HG03097 (cell line): ENCODE data around the gene TNRC18.

Experiments used
- ATAC-seq: cut with Tn5 transposase; IDR thresholded peaks from one replicate; pipeline ENCODE4 v1.9.1; 2021; ENCODE audit not compliant: unreplicated experiment, low FRiP score

TNRC18 gene

DNA sequence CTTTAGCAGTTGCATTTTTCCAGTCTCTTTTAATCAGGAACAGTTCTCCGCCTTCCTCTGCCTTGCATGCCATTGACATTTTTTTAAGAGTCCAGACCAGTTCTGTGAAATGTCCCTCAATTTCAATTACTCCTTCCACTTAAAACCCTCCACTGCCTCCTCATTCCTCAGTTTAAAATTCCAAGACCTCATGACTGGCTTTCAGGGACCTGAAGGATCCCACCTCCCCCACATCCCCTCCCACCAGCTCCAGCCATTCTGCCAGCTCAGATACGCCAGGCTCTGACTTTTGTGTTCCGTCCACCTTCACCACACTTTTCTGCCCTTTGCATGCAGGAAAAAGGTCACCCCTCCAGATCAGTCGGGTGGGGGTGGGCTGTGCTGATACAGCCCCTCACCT, 8.7 kb downstream of the TNRC18 start:
- no peak for ATAC-seq

DNA sequence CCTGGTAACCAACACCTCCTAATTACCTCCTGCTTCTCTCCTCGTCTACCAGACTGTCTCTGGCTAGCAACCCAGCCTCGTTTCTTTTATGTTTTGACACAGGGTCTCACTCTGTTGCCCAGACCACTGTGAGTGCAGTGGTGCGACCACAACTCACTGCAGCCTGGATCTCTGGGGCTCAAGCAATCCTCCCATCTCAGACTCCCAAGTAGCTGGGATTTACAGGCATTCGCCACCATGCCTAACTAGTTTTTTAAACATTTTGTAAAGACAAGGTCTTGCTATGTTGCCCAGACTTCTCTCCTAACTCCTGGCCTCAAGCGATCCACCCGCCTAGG, 10.2 kb downstream of the TNRC18 start:
- ATAC-seq, result no peak

DNA sequence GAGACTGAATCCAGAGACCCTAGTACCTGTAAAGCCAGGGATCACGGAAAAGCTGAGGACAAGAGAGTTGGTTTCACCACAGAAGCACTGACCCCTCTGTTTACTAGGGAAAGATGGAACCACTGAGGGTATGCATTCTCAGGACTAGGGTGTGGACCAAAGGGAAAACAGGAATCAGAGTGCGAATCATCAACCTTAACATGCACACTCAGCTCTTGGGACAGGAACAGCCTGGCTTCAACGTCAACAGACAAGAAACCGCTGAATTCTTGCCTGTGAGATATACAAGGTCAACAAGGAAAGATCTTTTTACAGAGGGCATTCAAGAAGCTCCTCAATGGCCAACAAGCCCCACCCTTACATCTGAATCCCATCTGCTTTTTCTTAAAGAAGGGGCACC, 14.9 kb downstream of the TNRC18 start:
- no peak for ATAC-seq

DNA sequence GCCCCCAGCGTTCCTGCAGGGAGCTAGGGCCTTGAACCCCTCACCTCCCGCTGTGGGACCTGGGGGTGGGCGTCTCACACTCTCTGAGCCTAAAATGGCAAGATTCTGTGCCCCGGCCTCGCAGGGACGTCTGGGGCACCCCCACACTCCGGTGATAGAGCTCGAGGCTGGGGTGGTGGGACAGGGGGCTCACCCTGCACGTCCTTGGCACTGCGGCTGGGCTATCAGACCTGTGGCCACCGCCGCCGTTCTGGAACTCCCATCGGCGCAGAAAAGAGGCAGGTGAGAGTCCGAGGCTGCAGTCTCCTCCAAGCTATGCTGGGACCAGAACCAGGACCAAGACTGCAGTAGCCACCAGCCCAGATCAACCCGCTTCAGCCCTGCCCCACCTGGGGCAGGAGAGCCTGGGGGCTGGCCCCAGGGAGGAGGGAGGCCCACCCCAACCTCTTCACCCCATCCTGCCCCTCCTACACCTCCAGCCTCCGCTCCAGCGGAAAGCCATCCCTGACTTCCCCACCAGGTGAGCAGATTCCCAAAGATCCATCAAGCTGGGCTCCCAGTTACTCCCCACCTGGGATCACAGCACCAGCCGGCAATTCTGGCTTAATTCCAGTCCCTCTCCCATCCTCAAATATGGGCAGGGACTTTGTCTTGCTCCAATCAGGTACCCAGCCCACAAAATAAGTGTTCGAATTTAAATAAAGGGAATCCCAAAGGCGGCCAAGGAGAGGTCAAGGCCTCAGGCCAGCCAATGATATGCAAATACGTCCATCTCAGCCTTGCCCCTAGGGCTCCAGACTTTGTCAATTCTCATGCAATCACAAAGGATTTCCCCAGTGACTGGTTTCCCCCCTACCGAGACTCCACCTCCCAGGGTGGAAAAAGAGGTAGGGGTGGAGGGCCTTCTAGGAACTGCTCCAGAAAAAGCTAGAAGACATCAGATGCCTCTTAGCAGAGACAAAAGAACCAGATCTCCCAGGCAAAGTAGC, 16.4 kb downstream of the TNRC18 start:
- no peak for ATAC-seq

DNA sequence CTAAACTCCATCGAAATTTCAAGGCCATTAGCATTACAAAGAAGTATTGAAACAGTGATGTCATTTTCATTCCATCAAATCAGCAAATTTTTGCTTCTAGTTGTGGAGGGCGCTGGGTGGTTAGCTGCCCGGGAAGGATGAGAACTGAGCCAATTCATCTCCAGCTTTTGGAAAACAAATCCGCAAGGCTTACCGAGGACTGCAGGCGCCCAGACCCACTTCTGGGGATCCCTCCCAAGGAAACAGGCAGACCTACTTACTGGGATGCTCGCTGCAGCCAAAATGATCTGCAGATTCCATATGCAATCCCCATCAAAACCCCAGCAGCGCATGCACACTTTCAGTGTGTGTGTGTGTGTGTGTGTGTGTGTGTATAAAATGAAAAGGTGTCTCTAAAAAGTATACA, 19.2 kb downstream of the TNRC18 start:
- ATAC-seq, result no peak

DNA sequence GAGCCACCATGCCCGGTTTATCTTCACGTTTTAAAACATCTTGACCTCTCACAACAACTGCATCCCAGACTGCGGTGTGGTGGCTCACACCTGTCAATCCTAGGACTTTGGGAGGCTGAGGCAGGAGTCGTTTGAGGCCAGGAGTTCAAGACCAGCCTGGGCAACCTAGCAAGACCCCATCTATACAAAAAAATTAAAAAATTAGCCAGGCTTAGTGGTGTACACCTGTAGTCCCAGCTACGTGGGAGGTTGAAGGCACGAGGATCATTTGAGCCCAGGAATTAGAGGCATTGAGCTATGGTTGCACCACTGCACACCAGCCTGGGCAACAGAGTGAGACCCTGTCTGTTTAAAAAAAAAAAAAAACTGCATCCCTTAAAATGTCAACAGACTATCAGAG, 20.2 kb downstream of the TNRC18 start:
- ATAC-seq, result no peak

DNA sequence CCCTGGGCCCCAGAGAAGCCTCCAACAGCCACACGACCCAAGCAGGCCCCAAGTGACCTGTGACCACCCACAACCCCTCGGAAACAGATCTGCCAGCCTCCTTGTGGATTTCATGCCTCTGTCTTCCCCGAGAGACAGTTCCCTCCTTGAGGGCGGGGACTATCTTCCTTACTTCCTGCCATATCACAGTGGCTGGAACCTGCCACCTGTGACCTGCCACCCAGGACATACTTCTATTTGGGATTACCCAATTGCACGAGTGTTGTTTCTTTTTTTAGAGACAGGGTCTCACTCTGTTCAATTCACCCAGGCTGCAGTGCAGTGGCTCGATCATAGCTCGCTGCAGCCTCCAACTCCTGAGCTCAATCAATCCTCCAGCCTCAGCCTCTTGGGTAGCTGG, 25.9 kb downstream of the TNRC18 start:
- ATAC-seq, result no peak

DNA sequence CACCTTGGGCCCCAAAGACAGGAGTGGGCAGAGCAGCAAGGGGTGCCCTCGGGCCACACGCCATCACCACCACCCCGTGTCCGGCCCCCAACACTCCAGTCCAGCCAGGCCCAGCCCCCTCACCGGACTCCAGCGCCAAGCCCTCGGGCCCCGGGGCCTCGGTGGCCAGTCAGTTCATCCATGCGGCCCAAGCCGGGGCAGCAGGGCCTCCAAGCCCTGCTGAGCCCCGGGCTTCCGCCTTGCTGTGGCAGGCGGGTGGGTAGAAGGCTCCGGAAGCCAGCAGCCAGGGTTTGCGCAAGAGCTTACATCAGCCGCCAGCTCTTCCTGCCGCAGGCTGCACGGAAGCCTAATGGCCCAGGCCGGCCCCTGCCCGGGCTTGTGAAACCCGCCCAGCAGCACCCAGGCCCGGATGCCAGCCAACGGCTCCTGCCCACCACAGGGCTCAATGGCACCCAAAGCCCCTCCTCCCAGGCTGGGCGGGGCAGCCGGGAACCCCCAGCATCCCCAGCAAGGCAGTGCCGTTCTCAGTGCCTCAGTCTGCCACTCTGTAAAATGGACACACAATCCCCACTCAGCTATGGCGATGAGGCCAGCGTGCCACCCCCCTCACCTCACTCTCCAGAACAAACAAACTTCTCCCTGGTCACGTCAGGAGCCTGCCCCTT, 26.5 kb downstream of the TNRC18 start:
- peak; percentile 91 for ATAC-seq

DNA sequence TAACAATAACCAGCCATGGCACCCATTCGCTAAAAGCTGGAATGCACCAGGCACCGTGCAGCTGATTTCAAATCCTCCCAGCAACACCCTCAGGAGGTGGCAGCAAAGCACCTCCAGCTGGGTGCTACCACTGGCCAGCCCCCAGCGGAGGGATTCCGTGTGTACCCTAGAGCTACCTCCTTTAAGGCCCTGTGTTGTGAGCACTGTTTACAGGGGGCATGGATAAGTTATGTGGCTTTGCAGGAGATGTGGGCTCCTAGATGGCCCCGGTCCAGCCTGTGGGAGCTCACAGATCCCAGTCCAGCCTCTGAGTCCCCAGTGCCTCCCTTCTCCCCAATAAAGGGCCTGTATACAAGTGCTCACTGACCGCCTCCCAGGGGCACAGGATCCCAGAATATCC, 27.1 kb downstream of the TNRC18 start:
- ATAC-seq, result peak; percentile 28

DNA sequence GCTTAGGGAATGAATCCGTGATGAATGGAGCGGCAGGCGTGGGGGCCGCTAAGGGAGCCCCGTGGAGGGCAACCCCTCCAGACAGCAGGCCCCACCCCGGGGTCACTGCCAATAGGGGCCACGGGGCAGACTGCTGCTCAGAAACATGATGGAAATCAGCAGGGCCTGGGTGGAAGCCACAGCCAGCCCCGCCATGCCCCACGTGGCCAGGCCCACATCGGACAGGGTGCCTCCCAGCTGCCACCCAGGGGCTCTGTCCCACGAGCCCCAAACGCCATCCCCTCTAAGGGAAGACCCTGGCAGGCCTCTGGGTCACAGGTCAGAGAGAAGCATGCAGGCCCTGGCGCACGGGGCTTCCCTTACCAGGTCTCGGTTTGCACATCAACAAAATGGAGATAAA, 28.4 kb downstream of the TNRC18 start:
- no peak for ATAC-seq

DNA sequence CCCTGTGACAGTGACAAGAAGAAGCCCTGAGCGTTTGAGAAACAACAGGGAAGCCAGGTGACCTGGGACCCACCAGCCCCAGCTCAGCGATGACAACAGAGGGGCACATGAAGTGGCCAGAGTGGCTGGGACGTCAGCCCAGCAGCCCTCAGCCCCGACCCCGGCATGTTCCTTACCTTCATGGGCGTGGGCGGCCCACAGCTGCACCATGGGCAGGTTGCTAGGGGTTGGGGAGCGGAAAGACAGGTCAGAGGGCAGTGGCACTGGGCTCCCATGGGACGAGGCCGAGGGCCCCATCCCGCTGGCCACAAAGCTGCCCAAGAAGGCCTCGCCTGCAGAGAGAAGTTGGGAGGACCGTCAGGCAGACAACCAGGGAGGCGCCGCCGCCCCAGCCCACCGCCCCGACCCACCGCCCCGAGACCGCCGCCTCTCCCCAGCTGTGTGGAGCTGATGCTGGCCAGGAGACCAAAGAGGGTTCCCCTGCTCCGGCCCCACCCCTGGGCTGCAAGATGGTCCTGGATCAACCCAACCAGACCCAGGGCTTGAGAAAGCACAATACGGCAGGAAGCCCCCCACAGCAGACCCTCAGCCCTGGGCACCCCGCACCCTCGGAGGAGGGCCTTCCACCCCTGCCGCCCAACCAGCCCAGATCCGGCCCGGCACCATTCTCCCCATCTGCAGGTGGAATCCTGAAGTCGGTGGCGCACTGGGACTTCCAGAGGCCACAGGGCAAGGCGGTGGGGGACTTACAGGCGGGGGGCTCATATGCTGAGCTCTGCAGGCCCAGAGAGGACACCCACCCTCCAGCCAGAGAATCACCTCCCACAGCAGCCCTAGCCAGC, 29.1 kb downstream of the TNRC18 start:
- ATAC-seq, result no peak

DNA sequence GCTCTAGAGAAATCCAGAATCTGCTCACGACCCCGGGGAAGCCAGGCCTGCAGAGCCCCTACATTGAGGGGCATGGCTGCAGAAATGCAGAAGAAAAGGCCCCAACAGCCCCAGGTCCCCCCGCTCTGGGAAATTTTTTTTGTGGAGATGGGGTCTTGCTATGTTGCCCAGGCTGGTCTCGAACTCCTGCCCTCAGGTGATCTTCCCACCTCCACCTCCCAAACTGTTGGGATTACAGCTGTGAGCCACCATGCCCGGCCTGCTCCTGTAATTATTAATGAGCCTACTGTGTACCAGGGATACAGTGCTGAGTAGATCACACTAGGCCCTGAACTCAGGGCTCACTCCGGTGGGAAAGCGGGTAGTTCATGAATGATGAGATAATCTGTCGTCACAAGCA, 29.9 kb downstream of the TNRC18 start:
- ATAC-seq, result no peak

DNA sequence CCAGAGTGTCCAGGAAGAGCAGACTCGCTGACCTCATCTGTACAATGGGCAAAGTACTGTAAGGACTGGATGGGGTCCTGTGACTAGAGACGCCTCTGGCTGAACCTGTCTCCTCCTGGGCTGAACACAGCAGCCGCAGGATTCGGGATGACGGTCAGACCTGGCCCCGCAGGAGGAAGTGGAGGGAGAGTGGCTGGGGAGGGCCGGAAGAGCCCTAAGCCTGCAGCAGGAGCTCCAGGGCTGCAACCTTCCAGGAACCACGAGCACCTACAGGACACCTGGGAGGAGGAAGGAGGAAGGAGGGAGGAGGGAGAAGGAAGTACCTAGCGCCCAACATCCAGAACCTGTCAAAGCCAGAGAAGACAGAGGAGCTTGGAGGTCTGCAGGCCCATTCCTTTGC, 30.3 kb downstream of the TNRC18 start:
- no peak for ATAC-seq

DNA sequence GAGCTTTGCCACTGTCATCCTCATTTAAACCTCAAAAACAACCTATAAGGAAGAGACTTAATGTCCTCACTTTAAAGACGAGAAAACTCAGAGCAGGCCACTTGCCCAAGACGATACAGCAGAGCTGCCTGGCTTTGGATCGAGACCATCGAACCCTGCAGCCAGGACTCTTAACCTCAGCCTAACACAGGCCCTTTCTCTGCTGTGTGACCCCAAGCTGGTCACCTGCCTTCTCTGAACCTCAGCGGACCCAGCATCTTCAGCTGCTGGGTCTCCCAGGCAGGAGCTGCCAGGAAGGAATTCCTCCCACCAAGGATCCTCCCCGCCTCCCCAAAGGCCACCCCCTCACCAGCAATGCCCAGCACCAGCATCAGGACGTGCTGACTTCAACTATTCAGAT, 32.7 kb downstream of the TNRC18 start:
- no peak for ATAC-seq

DNA sequence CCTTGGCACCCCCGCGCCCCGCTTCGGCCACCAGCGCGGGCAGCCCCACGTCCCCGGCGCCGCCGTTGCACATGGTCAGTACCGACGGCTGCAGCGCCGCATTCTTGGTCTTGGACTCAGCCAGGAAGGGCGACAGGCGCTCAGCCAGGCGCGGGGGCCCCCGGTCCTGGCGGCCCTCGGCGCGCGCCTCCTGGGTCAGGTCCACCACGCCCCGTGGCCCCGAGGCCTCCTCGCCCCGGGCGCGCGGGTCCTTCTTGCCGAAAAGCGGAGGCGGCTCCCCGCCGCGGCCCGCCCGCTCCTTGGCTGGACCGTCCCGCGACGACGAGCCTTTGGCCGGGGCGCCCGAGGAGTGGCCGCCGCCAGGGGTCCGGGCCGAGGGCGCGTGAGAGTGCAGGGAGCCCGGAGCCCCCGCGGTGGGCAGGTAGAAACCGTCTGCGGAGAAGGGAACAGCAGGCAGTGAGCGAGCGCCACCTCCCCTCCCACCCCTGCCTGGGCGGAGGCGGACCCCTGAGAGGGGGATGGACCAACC, 34.7 kb downstream of the TNRC18 start:
- ATAC-seq, result no peak

DNA sequence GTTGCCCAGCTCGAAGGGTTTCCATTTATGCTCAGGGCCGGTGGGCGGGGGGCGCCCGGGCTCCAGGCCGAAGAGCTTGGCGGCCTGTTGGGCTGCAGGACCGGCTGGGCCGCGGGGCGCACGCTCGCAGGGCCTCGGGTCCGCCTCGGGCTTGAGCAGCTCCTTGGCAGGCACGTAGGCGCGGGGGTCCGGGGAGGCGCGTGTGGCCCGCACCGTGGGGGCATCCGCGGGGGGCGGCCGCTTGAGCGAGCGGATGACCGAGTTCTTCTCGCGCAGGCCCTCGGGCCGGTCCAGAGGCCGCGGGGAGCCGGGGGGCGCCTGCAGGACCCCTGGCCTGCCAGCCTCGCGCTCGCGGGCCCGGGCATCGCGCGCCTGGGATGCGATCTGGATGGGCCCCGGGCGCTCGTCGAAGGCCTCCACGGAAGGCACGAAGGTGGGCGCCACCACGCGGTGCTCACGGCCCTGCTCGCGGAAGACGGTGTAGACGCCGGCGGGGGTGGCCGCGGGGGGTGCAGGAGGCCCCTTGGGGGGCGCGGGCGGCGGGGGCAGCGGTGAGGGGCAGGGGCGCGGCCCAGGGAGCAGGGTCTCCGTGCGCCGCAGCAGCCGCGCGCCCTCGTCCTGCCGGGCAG, 35.2 kb downstream of the TNRC18 start:
- no peak for ATAC-seq

DNA sequence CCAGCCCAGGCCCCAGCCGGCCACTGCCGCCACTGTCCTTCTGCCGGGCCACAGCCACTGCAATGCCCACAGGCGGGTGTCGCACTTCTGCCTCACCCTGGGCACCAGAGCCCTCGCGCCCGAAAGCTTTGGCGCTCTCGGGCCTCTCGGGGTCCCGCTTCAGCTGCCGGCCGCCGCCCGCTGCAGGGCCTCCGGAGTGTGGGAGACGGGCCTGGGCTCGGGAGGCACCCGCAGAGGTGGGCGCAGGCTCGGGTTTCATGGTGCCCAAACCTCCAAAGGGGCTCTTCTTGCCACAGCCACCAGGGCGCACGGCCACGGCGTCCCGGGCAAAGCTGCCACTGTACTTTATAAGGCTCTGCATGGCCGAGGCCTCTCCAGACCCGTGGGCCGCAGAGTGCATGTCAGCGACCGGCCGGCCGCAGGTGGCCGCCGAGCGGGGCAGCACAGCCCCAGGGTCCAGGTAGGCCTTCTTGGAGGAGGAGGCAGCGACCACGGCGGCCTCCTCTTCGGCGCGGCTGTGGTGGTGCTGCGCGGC, 35.9 kb downstream of the TNRC18 start:
- ATAC-seq, result no peak

DNA sequence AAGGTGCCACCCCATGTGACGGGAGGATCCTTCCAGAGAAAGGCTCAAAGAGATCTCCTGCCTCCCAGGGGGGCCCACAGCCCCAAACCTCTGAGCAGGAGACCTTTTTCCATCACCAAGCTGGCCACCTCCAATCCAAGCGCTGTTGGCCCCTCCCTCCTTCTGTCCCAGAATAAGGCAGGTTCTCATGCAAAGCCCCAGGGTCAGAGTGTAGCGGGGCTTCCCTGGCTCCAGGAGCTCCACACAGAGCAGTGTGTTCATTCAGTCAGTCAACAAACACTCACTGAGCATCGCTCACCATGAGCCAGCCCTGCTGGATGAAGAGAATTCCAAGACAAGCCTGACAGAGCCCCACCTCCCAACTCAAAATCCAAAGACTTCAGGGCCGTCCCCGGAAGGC, 39.0 kb downstream of the TNRC18 start:
- ATAC-seq, result no peak

DNA sequence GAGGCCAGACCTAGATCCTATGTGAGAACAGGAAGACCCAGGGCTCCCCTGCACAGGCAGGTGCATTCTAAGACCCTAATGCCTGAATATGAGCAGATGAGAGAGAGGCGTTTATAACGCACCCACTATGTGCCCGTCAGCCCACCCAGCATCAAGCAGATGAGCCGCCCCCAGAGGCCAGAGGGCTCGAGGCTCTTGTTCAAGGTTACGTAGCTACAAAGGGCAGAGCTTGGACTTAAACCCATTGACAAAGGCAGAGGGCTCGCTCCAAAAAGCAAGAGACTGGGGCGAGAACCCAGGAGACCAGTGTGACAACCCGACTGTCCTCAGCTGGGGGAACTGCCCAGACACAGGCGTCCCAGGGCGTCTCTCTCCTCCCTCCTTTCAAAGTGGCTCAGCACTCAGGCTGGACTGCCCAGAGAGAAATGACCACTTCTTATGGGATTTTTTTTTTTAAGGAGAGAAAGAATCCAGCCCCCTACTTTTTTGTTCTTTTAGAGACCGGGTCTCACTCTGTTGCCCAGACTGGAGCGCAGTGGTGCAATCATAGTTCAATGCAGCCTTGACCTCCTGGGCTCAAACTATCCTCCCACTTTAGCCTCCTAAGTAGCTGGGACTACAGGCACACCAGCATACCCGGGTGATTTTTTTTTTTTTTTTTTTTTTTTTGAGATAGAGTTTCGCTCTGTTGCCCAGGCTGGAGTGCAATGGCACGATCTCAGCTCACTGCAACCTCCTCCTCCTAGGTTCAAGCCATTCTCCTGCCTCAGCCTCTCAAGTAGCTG, 40.1 kb downstream of the TNRC18 start:
- ATAC-seq, result no peak
